SK-N-MC (cell line): ENCODE measurements around the gene UTF1.

Source experiments
- EZH2 ChIP-seq: fragments of 200-600 bp; sonication (generic); IDR thresholded peaks from one replicate; pipeline ENCODE4 v1.6.1; 2017; ENCODE audit warnings: antibody characterized with exemption
- FOXP2 ChIP-seq: optimal IDR thresholded peaks from 2 replicates; pipeline ENCODE3; 2011; ENCODE audit warnings: mild to moderate bottlenecking, moderate library complexity; ENCODE audit not compliant: insufficient read depth; ENCODE audit errors: extremely low read length, control extremely low read depth
- POLR2AphosphoS5 ChIP-seq: IDR thresholded peaks from 2 replicates; pipeline ENCODE4 v1.6.1; 2012; ENCODE audit warnings: mild to moderate bottlenecking, low read depth, low read length, borderline replicate concordance

DNA sequence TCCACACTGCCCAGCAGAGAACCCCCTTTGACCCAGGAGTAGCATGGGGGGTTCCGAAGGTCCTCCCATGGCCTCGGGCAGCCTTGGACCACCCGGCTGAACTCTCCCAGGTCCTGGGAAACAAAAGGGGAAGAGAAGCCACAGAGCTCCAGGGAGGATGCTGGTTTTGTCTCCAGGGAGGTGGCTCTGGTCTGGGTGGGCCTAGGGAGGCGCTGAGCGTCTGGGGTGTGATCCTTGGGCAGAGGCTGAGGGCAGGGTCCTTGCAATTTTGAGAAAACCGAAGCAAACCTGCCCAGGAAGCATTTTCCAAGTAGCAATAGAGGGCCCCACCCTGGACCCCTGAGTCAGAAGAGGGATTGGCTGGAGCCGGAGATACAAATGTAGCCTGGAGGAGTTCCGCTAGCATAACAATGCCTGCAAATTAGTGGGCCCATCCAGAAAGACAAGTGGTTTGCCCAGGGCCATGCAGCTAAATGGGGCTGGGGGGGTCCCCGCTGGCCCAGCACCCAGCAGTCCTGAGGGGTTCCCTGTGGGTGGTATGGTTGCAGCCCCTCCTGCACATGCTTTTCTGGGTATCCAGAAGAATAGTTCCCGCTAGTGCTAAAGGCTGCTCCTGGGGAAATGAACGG, 2.0 kb downstream of the UTF1 start:
- no peak for TF ChIP-seq EZH2
- TF ChIP-seq POLR2AphosphoS5 = no peak
- TF ChIP-seq FOXP2 = no peak
